GM12878 (cell line): Measurements from ENCODE around the gene FUT8. TPM values are rescaled to one million over a fixed set of nuclear protein-coding genes. Genes with fewer than 3 reads are reported as not detected.
A peak's percentile ranks its signal among the peaks of the same experiment; 100 is the strongest.

Experiments used
- ATAC-seq: fragments of 200-7000 bp; cut with Tn5 transposase; 3 replicates; pipeline ENCODE4 v1.9.1; 2020; ENCODE audit warnings: mild to moderate bottlenecking, moderate library complexity
- BruUV-seq: library from RNA; stranded (reverse); fragments of 400-500 nt; replicated peaks from 2 replicates; lab custom pipeline; 2021; lab: Mats Ljungman, UMichigan
- CTCF ChIA-PET: fragments of 300-600 bp; sonication (Branson Sonifier 250); formaldehyde crosslinking; extraction: SDS; loops from one replicate; lab custom pipeline; 2021; ENCODE audit warnings: inconsistent platforms; lab: Yijun Ruan, JAX
- POLR2A ChIA-PET: fragments of 350-600 bp; formaldehyde crosslinking; extraction: SDS; loops from one replicate; lab custom pipeline; 2021; ENCODE audit warnings: inconsistent platforms; lab: Charles Lee
- RAD21 ChIA-PET: fragments of 300-600 bp; sonication (Branson Sonifier 250); formaldehyde crosslinking; loops from one replicate; lab custom pipeline; 2023; ENCODE audit warnings: antibody characterized with exemption; ENCODE audit not compliant: unreplicated experiment; lab: Charles Lee
- SMC1A ChIA-PET: fragments of 300-600 bp; sonication (Branson Sonifier 250); formaldehyde crosslinking; loops from one replicate; lab custom pipeline; 2023; ENCODE audit not compliant: unreplicated experiment, uncharacterized antibody; lab: Charles Lee
- DNase-seq: peaks from one replicate; pipeline ENCODE4 v3.0.0-alpha.2; 2011; ENCODE audit warnings: low read depth, low spot score
- FAIRE-seq: peaks from 3 replicates; lab custom pipeline; 2011; peaks lifted over from hg19 to GRCh38; lab: Jason Lieb, UNC
- H2AFZ ChIP-seq: 2 replicates; pipeline ENCODE4 v1.6.0; 2011; ENCODE audit warnings: low read depth, low read length, control low read depth; ENCODE audit not compliant: control insufficient read depth
- H3K27ac ChIP-seq: 2 replicates; pipeline ENCODE4 v1.5.1; 2011; ENCODE audit warnings: control low read depth; ENCODE audit not compliant: control insufficient read depth, insufficient read depth
- H3K27me3 ChIP-seq, 2 experiments: replicated peaks in 1 of 2; 2 replicates each; pipeline versions ENCODE4 v1.6.0 to v1.6.1; 2011; ENCODE audit warnings: low read length in 1 of 2; ENCODE audit not compliant: control insufficient read depth in 2 of 2, insufficient read depth in 2 of 2
- H3K36me3 ChIP-seq, 2 experiments: 2 replicates each; pipeline ENCODE4 v1.5.1; 2011; ENCODE audit warnings: low read length in 1 of 2; ENCODE audit not compliant: control insufficient read depth in 2 of 2, insufficient read depth in 2 of 2
- H3K4me1 ChIP-seq: 2 replicates; pipeline ENCODE4 v1.6.1; 2011; ENCODE audit warnings: mild to moderate bottlenecking, low read length, moderate library complexity, mixed read lengths; ENCODE audit not compliant: control insufficient read depth, insufficient read depth
- H3K4me2 ChIP-seq: 2 replicates; pipeline ENCODE4 v1.6.0; 2011; ENCODE audit warnings: control low read depth; ENCODE audit not compliant: control insufficient read depth, insufficient read depth
- H3K4me3 ChIP-seq: fragments of 200-600 bp; sonication (generic); 2 replicates; pipeline ENCODE4 v1.5.1; 2016
- H3K79me2 ChIP-seq: 2 replicates; pipeline ENCODE4 v1.6.0; 2011; ENCODE audit warnings: low read length; ENCODE audit not compliant: control insufficient read depth, insufficient read depth
- H3K9ac ChIP-seq: 2 replicates; pipeline ENCODE4 v1.8.0; 2011; ENCODE audit warnings: low read length, control low read depth, mixed read lengths; ENCODE audit not compliant: control insufficient read depth, insufficient read depth
- H3K9me3 ChIP-seq: replicated peaks from 3 replicates; pipeline ENCODE4 v1.5.1; 2011; ENCODE audit warnings: mild to moderate bottlenecking, low read length; ENCODE audit not compliant: control insufficient read depth, insufficient read depth
- H4K20me1 ChIP-seq: 2 replicates; pipeline ENCODE4 v1.6.0; 2011; ENCODE audit not compliant: control insufficient read depth, insufficient read depth
- ATF7 ChIP-seq: fragments of 450-650 bp; IDR thresholded peaks from 2 replicates; pipeline ENCODE4 v1.6.1; 2016; ENCODE audit warnings: low read depth, mild to moderate bottlenecking
- BRCA1 ChIP-seq: IDR thresholded peaks from 2 replicates; pipeline ENCODE4 v1.6.1; 2011; ENCODE audit warnings: low read depth, low read length, improper control_type of control experiment
- E4F1 ChIP-seq: fragments of 450-650 bp; IDR thresholded peaks from 2 replicates; pipeline ENCODE4 v1.6.1; 2018; ENCODE audit warnings: borderline replicate concordance, mild to moderate bottlenecking; ENCODE audit not compliant: partially characterized antibody
- FOXM1 ChIP-seq: IDR thresholded peaks from 2 replicates; pipeline ENCODE4 v1.6.1; 2012; ENCODE audit warnings: low read depth, mild to moderate bottlenecking, inconsistent platforms, low read length, moderate library complexity
- GATAD2B ChIP-seq: fragments of 450-650 bp; conservative IDR thresholded peaks from 2 replicates; pipeline ENCODE4 v1.6.1; 2017; ENCODE audit warnings: low read depth, mild to moderate bottlenecking, moderate library complexity
- NFYA ChIP-seq: IDR thresholded peaks from 2 replicates; pipeline ENCODE4 v1.6.1; 2011; ENCODE audit warnings: low read depth, mild to moderate bottlenecking, low read length, improper control_type of control experiment, borderline replicate concordance
- REST ChIP-seq: IDR thresholded peaks from 2 replicates; pipeline ENCODE4 v1.6.1; 2012; ENCODE audit warnings: mild to moderate bottlenecking, low read depth, low read length
- RUNX3 ChIP-seq: IDR thresholded peaks from 2 replicates; pipeline ENCODE4 v1.6.1; 2012; ENCODE audit warnings: low read length, inconsistent platforms
- SIX5 ChIP-seq: IDR thresholded peaks from 2 replicates; pipeline ENCODE4 v1.6.1; 2011; ENCODE audit warnings: mild to moderate bottlenecking, low read depth, low read length, moderate library complexity; ENCODE audit not compliant: severe bottlenecking
- ZBTB40 ChIP-seq: fragments of 450-650 bp; IDR thresholded peaks from 2 replicates; pipeline ENCODE4 v1.6.1; 2016; ENCODE audit warnings: mild to moderate bottlenecking, moderate library complexity, borderline replicate concordance
- ZNF207 ChIP-seq: fragments of 450-650 bp; IDR thresholded peaks from 2 replicates; pipeline ENCODE4 v1.6.1; 2014; ENCODE audit warnings: antibody characterized with exemption, mild to moderate bottlenecking, borderline replicate concordance
- WGBS: methylation state at CpG from one replicate; pipeline ENCODE4 v1.1.6; 2016; ENCODE audit warnings: low lambda C conversion rate; ENCODE audit not compliant: insufficient replicate concordance, insufficient coverage; ENCODE audit errors: missing lambda C conversion rate; 5-methylcytosine and 5-hydroxymethylcytosine counted together
- in situ Hi-C: fragments of 300-500 bp; cut with MboI; formaldehyde crosslinking; loops from 9 replicates; pipeline ENCODE4 v1.14.3; 2018; ENCODE audit warnings: mixed read lengths
- intact Hi-C: fragments of 100-400 bp; cut with micrococcal nuclease; formaldehyde crosslinking; loops from one replicate; pipeline ENCODE4 v1.14.2; 2022; ENCODE audit not compliant: unreplicated experiment
- polyA plus RNA-seq, 11 experiments: library from polyadenylated mRNA; depleted of rRNA in 4 of 11; unstranded in 6 of 11; stranded (reverse) in 5 of 11; fragments of >200 nt; fragmentation: Nextera tagmentation in 4 of 11; fragmentation: Illumina TruSeq in 1 of 11; extraction: Ambion mirVana in 4 of 11; extraction: Trizol in 1 of 11; gene quantifications; 1 replicate in 1 of 11; 2 replicates in 10 of 11; pipeline versions ENCODE4 v1.2.1 to v1.2.3, GENCODE V29; 2011 to 2016; ENCODE audit warnings: inconsistent platforms in 2 of 11, missing spikeins in 2 of 11, low read depth in 1 of 11
- total RNA-seq, 4 experiments: library from RNA; depleted of rRNA in 3 of 4; stranded (reverse); fragments of >200 nt in 3 of 4; fragmentation: Illumina TruSeq in 1 of 4; extraction: Trizol in 1 of 4; gene quantifications; 2 replicates each; pipeline versions ENCODE4 v1.2.1 to v1.2.3, GENCODE V29; 2013 to 2021

The FUT8 gene
- total and polyA plus RNA-seq, 10 of the 15 experiments (the other 5 are each of a cell fraction or from before 2014, with no cell fraction given), result 21.3 to 106 (median 66.3) TPM

- TF ChIP-seq E4F1, result no peak
- no peak for TF ChIP-seq REST
- no peak for TF ChIP-seq SIX5
- TF ChIP-seq NFYA, result no peak
Measured at GRCh38 chr14:65440230-65440629, 27.7 kb downstream of the FUT8 start (continued).

GRCh38 chr14:65444230-65444629 lies 31.7 kb downstream of the FUT8 start:
- H4K20me1 ChIP-seq, result no peaks in the 10 kb centered on the region
- POLR2A ChIA-PET, result interaction anchor here (1.2 kb wide), 1 partner anchor 59 kb away, joined by 6 read pairs; no protein-coding TSS in a partner anchor
- WGBS, result 100% methylated on average over 1 of the region's 1 CpG
- H3K4me2 ChIP-seq, result no peak overlapping the region
- H3K9ac ChIP-seq, result no peak overlapping the region
- no peaks in the 10 kb centered on the region; the same call in 2 of the 3 replicates for H3K9me3 ChIP-seq
- H2AFZ ChIP-seq, result no peak overlapping the region
- intact Hi-C loops, result no loop called here
- RAD21 ChIA-PET, result interaction anchor here (1.1 to 1.4 kb wide), 2 partner anchors 11 to 29 kb away, joined by 3 to 4 read pairs; no protein-coding TSS in a partner anchor
- SMC1A ChIA-PET, result interaction anchor here (0.6 to 1.5 kb wide), 12 partner anchors 9 to 91 kb away, joined by 3 to 6 read pairs (median 4); no protein-coding TSS in a partner anchor
- H3K27ac ChIP-seq, result no peak overlapping the region
- H3K36me3 ChIP-seq, result peaks cover 0 to 8% of the 10 kb centered on the region in 2 experiments; a peak in 2 of 4 replicates
- CTCF ChIA-PET, result interaction anchor here (0.6 to 1.2 kb wide), 4 partner anchors 11 to 230 kb away, joined by 3 to 7 read pairs (median 3); no protein-coding TSS in a partner anchor
- H3K4me1 ChIP-seq, result no peaks in the 10 kb centered on the region
- in situ Hi-C loops, result no loop called here
- peaks cover 50% of the 10 kb centered on the region for H3K79me2 ChIP-seq
- no peak overlapping the region for H3K4me3 ChIP-seq
- ATAC-seq (peak; percentile 81), DNase-seq (no peak), FAIRE-seq (no peak)
- no TSS peak for BruUV-seq
- no peaks in the 10 kb centered on the region for H3K27me3 ChIP-seq
- TF ChIP-seq ZBTB40 (no peak), ZNF207 (no peak), RUNX3 (peak; percentile 91), GATAD2B (no peak), FOXM1 (no peak), BRCA1 (no peak), ATF7 (no peak)
